HepG2 (cell line): ENCODE results near the gene ANAPC2. TPM values are rescaled to one million over a fixed set of nuclear protein-coding genes. Genes with fewer than 3 reads are reported as not detected.

Experiments used
- CEBPB ChIP-seq: IDR thresholded peaks from 2 replicates; pipeline ENCODE4 v1.6.1; 2011; ENCODE audit warnings: low read depth, low read length, improper control_type of control experiment, borderline replicate concordance
- GATAD1 ChIP-seq: IDR thresholded peaks from 2 replicates; pipeline ENCODE4 v1.6.1; 2016; ENCODE audit warnings: missing genetic modification reagents, missing compliant biosample characterization
- KIAA2018 ChIP-seq: sonication (generic); formaldehyde crosslinking; IDR thresholded peaks from 2 replicates; pipeline ENCODE4 v1.5.0; 2020; ENCODE audit warnings: mild to moderate bottlenecking, missing genetic modification reagents, borderline replicate concordance
- MYC ChIP-seq: sonication (generic); formaldehyde crosslinking; IDR thresholded peaks from 2 replicates; pipeline ENCODE4 v1.9.0; 2021; ENCODE audit warnings: missing genetic modification reagents, borderline replicate concordance
- NR2F1 ChIP-seq, 2 experiments: fragments of 450-650 bp in 1 of 2; formaldehyde crosslinking in 1 of 2; IDR thresholded peaks; 2 replicates each; pipeline versions ENCODE4 v1.5.0 to v1.6.1; 2016 to 2020; ENCODE audit warnings: mild to moderate bottlenecking in 1 of 2, missing compliant biosample characterization in 1 of 2, missing genetic modification reagents in 1 of 2, moderate library complexity in 1 of 2
- ZNF10 ChIP-seq: sonication (generic); formaldehyde crosslinking; IDR thresholded peaks from 2 replicates; pipeline ENCODE4 v1.4.0; 2020; ENCODE audit warnings: mild to moderate bottlenecking, low read depth, missing genetic modification reagents, borderline replicate concordance
- ZNF235 ChIP-seq: sonication (generic); formaldehyde crosslinking; IDR thresholded peaks from 2 replicates; pipeline ENCODE4 v1.8.1; 2023; ENCODE audit warnings: mild to moderate bottlenecking, missing genetic modification reagents, borderline replicate concordance
- ZNF431 ChIP-seq: sonication (generic); formaldehyde crosslinking; IDR thresholded peaks from 2 replicates; pipeline ENCODE4 v1.9.0; 2022; ENCODE audit warnings: missing genetic modification reagents, low read depth, mild to moderate bottlenecking, borderline replicate concordance
- ZNF83 ChIP-seq: sonication (generic); formaldehyde crosslinking; IDR thresholded peaks from 2 replicates; pipeline ENCODE4 v1.4.0; 2020; ENCODE audit warnings: missing genetic modification reagents, mild to moderate bottlenecking, borderline replicate concordance
- polyA plus RNA-seq, 8 experiments: library from polyadenylated mRNA; depleted of rRNA in 3 of 8; stranded (reverse) in 7 of 8; unstranded in 1 of 8; fragments of >200 nt; fragmentation: Illumina TruSeq in 4 of 8; extraction: Trizol in 4 of 8; gene quantifications; 2 replicates each; pipeline versions ENCODE4 v1.2.1 to v1.2.3, GENCODE V29; 2011 to 2016; ENCODE audit warnings: low read depth in 4 of 8, missing spikeins in 1 of 8, mixed read lengths in 1 of 8; ENCODE audit not compliant: insufficient read depth in 1 of 8
- total RNA-seq, 5 experiments: library from RNA; depleted of rRNA; stranded (reverse); fragments of >200 nt; fragmentation: Illumina TruSeq; extraction: Trizol; gene quantifications; 2 replicates each; pipeline ENCODE4 v1.2.3, GENCODE V29; 2016; ENCODE audit warnings: low read depth in 1 of 5

ANAPC2 gene
- total and polyA plus RNA-seq, 2 of the 13 experiments (the other 11 are each of a cell fraction or from before 2014, with no cell fraction given): 12.3 to 15.4 TPM

DNA sequence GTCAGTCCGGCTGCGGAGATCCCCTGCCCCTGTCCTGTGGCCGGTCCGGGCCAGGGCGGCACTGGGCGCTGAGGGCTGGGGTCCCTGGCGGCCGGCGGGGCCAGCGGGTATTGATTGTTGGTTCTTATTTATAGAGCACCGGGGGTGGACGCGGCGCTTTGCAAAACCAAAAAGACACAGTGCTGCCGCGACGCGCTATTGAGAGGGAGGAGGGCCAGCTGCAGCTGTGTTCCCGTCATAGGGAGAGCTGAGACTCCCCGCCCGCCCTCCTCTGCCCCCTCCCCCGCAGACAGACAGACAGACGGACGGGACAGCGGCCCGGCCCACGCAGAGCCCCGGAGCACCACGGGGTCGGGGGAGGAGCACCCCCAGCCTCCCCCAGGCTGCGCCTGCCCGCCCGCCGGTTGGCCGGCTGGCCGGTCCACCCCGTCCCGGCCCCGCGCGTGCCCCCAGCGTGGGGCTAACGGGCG lies 21.0 kb downstream of the ANAPC2 start (continued):
- no peak for TF ChIP-seq KIAA2018
- no peak for TF ChIP-seq MYC
- TF ChIP-seq ZNF235: no peak
- no peak for TF ChIP-seq ZNF83
- TF ChIP-seq ZNF431 (CRISPR knock-in tag): no peak
- no peak for TF ChIP-seq GATAD1
- TF ChIP-seq ZNF10 (CRISPR knock-in tag): no peak
- TF ChIP-seq NR2F1 (CRISPR knock-in tag; IDR thresholded peaks at IDR 0.05): no peak
- TF ChIP-seq CEBPB: no peak
- TF ChIP-seq, all 625 proteins: peak for 0
